T-helper 2 cell (primary cell): ENCODE results near the gene PLVAP.
A peak's percentile ranks its signal among the peaks of the same experiment; 100 is the strongest.

Source experiments
- DNase-seq, 5 experiments: peaks; one replicate each; pipeline versions ENCODE4 v3.0.0 to v3.0.0-alpha.2; 2012 to 2022

Gene PLVAP

DNA sequence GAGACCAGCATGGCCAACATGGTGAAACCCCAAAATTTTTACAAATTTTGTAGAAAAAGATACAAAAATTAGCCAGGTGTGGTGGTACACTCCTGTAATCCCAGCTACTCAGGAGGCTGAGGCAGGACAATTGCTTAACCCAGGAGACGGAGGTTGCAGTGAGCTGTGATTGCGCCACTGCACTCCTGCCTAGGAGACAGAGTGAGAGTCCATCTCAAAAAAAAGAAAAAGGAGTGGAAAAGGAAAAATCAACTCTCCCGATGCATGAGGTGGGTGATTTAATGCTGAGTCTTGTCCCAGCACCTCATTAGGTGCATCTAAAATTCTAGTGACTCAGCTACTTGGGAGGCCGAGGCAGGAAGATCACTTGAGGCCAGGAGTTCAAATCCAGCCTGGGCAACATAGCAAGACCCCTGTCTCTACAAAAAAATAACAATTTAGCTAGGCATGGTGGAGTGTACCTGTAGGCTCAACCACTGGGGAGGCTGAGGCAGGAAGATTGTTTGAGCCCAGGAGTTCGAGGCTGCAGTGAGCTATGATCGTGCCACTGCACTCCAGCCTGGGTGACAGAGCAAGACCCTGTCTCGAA, 20.0 kb downstream of the PLVAP start:
- DNase-seq = no peak

DNA sequence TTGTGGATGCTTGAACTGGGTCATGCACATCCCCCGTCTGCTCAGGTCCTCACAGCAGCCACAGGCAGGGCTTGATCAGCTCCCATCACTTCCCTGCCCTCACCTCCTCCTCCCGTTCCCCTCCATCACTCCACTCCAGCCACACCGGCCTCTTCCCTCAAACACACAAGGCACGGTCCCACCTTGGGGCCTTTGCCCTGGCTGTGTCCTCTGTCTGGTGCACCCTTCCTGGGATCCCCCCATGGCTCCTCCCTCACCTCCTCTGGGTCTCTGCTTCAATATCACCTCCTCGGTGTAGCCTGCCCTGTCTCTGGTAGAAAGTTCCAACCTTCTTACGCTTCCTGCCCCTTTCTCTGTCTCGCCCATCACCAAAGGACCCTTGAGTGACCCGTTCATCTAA, 23.8 kb downstream of the PLVAP start:
- no peak for DNase-seq

DNA sequence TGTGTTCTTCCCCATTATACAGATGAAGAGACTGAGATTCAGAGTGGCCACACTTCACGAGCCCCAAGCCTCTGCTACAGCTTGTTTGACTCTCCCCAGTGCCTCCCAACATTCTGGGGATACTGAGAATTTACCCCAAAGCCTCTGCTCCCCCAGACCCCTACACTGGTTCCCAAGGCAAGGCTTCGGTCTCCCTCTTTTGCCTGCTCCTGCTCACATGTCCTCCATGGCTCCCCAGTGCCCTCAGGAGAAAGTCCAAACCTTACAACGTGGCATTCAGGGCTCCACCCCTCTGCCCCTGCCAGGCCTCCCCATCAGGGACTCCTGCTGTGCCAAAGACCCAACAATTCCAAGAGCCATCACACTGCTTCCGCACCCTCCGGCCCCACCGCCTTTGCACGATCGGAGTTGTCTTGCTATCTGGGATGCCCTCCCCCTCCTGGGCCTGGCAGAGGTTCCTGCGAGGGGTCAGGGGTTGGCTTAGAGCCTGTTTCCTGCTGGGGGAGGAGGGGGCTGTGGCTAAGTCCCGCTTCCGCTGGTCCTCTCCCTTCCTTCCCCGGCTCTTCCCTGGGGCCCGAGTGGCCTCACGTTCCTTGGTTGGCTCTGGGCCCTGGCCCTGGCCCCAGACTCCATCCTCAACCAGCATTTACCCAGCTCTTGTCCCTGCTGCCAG, 24.4 kb downstream of the PLVAP start:
- no peak for DNase-seq

DNA sequence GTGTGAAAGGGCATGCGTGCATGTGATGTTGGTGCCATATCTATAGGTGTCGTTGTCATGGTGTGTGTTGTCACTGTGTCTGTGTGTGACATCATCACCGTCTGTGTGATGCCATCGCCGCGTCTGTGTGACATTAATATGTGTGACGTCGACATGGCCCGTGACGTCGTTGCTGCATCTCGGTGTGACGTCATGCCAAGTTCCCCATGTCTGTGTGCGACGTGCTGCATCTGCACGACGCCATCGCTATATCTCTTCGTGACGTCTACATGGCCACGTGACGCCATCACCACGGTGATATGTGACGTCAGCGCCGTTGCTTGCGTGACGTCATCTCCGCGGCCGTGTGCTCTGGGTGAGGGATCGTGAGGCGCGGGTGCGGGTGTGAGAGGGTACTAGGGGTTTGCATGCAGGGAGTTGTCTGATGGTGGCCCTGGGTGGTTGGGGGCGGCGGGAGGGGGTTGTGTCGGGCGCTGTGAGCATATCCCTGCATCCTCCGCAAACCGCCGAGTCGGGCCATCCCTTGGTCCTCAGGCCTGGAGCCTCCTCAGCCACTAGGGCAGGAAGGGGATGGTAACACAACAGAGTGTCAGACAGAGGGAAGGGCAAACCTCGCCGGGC, 25.2 kb downstream of the PLVAP start:
- no peak for DNase-seq

DNA sequence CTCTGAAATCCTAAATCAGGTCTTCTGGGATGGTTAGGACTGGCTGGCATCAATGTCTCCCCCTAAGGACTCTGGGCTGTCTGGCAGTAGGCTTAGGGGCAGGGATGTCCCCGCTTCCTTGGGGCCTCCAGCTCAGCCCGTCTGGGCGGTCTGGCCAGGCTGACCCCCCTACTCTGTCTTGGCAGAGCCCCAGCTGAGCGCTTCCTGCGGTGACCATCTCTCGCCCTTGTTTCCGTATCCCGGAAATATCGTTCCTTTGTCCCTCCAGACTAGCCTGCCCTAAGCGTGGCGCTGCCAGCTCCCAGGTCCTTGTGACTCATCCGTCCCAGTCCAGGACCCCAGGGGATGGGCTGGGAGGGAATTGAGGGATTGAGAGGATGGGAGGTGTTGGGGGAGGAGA, 28.4 kb downstream of the PLVAP start:
- DNase-seq = no peak

DNA sequence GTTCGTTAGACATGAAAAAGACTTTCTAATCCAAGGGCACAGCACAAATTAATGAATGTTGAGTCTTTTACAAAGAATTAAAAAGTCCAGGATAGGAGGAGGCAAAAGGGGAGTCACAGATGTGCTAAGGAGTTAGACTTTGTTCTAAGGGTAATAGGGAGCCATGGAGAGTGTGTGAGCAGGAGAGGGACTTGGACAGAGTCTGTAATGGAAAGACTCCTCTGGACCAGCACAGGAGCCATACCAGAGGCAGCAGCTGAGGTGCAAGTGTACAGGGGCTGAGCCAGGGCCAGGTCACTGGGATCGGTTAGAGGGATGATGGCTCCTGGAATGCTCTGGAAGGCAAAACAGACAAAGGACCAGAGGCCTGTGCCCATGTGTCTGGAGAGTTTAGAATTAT, 29.3 kb downstream of the PLVAP start:
- no peak for DNase-seq

DNA sequence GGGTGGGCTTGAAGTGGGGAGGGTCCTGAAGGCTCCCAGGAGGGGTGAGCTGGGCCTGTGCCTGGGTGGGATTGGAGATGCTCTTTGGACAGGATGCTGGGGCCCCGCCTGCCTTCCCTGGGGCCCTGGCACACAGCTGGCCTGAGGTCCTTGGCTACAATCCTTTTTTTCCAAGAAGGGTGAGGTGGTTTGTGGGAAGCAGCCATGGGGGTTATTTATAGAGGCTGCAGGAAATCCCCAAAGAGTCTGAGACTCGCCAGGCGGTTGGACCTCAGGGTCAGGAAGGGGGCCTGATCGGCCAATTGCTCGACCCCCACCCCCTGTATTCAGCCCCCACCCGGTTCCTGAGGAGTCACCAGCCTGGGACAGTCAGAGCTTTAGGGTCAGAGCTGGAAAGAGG, 29.8 kb downstream of the PLVAP start:
- no peak for DNase-seq

DNA sequence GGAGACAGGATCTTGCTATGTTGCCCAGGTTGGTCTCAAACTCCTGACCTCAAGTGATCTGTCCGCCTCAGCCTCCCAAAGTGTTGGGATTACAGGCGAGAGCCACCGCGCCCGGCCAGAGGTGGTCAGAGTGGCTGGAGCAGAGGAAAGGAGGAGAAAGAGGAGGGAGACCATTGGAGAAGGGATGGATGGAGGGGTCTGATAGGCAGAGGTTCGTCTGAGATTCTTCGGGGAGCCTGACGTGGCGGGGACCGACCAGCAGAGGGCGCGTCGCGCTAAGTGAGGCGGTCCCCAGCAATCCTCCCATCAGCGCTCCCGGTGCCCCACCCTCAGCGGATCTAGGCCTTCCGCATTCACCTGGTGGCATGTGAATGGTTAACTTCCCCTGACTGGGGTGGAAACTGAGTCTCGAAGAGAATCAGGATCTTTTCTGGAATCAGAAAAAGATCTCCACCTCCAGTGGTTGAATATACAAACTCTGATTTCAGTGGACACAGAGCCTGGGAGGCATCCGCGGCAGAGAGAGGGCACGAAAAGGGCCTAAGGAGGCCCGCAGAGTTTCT, 31.0 kb downstream of the PLVAP start:
- DNase-seq = peak; percentile 48 to 73 (median 67)

DNA sequence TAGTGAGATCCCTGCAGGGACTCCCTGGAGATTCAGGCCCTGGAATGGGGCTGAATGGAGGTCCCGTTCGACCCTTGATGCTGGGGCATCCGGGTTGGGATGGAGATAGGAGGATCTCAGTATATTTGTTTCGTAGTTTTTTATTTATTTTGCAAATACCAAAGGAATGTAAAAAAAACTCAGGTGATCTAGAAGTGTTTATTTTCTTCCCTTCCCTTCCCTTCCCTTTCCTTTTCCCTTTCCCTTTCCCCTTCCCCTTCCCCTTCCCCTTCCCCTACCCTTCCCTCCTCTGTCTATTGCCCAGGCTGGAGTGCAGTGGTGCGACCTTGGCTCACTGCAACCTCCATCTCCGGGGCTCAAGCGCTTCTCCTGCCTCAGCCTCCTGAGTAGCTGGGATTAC, 35.3 kb downstream of the PLVAP start:
- no peak for DNase-seq

DNA sequence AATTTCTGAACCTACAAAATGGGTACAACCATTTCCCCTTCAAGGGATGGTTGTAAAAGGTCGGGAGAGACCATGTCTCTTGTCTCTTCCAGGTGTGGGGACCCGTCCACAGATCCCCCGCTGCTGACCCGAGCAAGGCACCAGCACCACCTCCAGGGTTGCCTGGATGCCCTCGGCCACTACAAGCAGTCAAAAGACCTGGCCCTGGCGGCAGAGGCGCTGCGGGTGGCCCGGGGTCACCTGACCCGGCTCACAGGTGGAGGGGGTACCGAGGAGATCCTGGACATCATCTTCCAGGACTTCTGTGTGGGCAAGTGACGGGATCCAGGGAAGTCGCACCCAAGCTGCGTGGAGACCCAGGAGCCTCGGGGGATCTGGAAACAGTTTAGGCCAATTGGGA, 35.8 kb downstream of the PLVAP start:
- no peak for DNase-seq

DNA sequence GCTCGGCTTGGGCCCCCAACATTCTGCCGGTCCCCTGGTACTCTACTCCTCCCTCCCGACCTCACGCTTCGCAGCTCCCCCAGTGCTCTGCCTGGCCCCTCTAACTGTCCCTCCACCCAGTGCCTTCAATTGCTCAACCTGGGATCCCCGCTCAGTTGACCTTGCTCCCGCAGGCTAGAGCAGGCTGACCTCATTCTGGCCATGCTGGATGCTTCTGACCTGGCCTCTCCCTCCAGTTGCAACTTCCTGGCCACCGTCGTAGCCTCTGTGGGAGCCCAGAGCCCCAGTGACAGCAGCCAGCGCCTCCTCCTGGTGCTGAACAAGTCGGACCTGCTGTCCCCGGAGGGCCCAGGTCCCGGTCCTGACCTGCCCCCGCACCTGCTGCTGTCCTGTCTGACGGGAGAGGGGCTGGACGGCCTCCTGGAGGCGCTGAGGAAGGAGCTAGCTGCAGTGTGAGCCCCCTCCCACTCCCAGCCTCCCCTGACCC, 36.2 kb downstream of the PLVAP start:
- DNase-seq = no peak

DNA sequence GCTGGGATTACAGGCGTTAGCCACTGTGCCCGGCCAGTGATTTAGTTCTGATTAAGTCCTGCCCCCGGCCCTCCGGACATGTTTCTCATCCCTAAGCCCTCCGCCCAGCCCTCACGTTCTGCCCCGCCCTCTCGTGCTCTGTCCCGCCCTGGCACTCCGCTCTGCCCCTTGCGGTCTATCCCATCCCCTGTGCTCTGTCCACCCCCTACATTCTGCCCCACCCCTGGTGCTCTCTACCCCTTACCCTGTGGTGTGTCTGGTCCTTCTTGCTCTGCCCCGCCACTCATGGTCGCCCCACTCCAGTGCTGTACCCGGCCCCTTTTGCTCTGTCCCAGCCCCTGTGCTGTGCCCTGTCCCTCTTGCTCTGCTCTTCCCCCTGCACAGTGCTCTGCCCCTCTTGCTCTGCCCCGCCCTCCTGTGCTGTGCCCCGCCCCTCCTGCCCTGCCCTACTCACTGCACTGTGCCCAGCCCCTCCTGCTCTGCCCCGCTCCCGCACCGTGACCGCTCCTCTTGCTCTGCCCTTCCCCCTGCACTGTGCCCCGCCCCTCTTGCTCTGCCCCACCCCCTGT, 36.8 kb downstream of the PLVAP start:
- no peak for DNase-seq

DNA sequence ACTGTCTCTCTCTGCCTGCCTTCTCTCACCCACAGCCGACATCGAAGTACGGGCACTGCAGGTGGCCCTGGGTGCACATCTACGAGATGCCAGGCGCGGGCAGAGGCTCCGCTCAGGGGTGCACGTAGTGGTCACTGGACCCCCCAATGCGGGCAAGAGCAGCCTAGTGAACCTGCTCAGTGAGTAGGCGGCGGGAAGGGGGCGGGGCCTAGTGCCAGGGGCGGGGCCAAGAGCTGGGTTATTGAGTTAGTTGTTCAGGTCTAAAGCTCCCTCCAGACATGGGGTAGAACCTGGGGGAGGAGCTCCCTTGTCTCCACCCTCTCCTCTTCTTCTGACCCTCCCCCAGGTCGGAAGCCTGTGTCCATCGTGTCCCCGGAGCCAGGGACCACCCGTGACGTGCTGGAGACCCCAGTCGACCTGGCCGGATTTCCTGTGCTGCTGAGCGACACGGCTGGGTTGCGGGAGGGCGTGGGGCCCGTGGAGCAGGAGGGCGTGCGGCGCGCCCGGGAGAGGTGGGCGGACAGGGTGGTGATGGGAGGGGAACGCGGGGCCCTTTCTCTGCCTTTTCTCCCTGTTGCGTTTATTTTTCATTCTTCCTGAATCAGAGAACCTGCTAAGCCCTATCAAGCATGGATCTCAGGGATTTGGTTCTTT, 37.9 kb downstream of the PLVAP start:
- peak in 3 of 5 experiments; percentile 23 to 44 (median 34) for DNase-seq

DNA sequence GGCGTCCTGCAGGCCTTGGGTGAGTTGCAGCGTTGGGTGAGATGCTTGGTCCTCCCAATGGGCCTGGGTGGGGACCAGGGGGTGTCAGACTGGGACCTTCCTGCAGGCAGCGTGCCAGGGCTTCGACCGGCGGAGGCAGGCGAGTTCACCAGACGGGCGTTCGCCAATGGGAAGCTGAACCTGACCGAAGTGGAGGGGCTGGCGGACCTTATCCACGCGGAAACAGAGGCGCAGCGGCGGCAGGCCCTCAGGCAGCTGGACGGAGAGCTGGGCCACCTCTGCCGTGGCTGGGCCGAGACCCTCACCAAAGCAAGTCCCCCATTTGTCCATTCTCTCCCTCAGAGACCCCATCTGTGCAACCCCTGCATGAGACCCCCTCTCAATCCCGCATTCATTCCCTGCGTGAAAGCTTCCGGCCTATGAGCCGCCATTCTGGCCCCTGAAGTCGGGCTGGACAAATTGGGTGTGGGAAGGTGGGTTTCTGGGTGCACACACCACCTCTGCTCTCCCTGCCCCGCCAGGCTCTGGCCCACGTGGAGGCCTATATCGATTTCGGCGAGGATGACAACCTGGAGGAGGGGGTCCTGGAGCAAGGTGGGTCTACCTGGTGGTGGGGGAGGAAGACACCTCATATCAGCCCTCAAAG, 38.6 kb downstream of the PLVAP start:
- no peak for DNase-seq

DNA sequence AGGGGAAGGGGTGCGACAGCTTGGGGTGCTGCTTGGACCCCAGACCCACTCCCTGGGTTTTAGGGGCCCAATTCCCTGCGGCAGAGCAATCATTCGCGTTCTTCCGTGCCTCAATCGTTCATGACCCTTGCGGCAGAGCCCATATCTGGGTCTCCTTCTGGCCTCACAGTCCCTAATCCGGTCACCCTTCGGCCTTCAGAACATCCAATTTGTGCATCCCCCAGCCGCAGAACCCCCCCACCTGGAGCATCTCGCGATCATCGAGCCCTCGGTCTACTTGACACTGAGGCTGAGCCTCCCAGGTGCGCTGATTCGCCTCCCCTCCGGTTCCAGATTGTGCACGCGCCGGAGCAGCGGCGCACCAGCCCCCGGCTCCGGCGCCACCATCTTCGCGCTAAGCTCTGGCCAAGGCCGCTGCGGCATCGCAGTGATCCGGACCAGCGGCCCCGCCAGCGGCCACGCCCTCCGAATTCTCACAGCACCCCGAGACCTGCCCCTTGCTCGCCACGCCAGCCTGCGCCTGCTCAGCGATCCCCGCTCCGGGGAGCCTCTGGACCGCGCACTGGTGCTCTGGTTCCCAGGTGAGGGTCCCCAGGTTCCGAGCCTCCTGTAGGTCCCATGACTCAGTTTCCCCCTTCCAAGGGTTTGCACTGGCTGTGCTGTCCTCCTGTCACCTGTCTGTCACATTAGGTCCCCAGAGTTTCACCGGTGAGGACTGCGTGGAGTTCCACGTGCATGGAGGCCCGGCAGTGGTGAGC, 39.3 kb downstream of the PLVAP start:
- peak in 3 of 5 experiments; percentile 11 to 67 (median 15) for DNase-seq

DNA sequence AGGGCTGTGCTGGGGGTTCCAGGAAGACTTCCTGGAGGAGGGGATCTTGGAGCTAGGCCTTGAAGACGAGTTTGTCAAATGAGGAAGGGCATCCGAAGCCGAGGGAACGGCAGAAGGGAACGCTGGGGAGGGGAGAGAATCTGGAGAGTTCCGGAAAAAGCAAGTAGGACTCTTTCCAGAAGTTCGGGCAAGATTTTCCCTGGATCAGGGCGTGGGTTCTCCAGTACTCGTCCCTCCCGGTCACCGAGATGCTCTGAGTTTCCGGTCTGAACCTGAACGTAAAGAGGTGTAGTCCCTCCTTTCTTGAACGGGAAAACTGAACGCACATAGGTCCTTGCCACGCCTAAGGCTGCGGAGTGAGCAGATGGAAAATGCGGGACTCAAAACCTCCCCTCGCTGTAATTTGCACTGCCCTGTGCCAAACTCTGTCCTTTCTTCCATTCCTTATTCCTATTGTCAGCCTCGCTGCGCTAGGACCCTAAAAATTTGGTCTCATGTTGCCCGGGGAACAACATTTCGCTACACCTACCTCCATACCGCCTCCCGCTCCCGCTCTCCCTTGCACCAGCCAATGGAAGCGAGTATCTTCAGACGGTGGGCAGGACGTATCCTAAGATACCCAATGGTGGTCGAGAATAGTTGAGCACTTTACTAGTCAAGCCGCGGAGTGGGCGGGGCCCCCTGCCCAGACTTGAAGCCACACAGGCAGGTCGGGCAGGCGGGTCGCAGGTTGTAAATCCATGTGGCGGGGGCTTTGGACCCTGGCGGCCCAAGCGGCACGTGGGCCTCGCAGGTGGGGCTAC, 40.1 kb downstream of the PLVAP start, which contains the start of gene GTPBP3:
TSS of gene GTPBP3 (plus strand) at position 682 of the 803 bp plus-strand sequence. CDS start at position 741, 59 bp downstream.
- DNase-seq = peak; percentile 92 to 99 (median 95)

DNA sequence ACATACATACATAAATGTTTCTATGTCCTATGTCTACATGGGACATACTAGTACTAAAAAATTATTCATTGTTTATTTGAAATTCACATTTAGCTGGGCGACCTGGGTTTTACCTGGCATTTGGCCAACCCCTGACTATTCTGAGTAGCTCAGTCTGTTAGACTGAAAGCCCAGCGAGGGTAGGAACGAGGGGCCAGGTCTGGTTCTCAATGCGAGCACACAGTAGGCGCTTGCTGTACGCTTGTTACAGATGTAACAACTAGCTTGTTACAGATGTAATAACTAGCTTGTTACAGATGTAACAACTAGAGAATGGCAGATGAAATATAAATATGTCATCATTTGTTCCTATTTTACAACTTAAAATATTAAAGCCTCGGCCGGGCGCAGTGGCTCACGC, 41.6 kb downstream of the PLVAP start:
- DNase-seq = no peak

DNA sequence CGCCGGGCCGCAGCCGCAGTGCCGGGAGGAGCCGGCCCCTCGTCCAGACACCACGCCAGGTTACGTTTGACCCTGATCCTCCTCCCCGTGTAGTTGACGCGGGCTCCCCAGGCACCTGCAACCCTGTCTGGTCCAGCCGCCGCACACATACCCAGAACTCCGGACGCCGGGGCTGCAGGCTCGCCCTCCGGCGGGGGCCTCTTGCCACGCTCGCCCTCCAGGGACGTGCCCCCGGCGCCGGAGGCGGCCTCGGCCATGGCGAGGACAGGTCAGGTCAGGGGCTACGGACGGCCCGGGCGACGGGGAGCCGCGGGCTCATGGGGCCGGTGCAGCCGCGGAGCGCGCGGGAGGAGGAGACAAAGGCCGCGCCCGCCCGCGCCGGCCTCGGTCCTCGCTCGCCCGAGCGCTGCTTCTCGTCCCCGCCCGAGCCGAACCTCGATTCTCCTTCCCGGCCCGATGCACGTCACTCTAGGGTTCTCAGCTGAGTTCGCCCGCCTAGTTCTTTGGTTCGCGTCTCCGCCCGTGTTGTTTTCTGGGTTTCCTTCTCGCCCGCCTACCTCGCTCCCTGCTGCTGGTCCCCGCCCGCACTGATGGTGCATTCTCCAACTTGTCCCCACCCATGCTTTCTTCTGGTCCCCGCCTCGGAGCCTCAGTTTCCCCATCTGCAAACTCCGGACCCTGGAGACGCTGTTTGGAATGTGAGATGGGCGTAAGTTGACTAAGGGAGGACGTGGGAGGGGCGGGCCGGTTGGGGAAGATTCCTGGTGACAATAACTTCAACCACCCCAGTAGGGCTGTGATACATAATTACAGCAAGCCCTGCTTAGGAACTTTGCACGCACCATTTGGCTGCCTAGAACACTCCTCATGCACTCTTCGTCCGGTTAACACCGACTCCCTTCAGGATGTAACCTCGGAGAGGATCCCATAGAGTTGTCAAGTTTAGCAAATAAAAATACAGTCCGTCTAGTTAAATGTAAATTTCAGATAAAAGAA, 42.4 kb downstream of the PLVAP start, which contains the start of gene ANO8:
TSS of gene ANO8 (minus strand) at position 442 of the 996 bp plus-strand sequence. CDS start at position 257, 185 bp downstream.
- DNase-seq = peak; percentile 82 to 98 (median 93)
